ENCODE data around the gene CIRBP.

GRCh38 chr19:1275976-1276627, 7.0 kb downstream of the CIRBP start:
- no peak for TF ChIP-seq GATA2 (IDR thresholded peaks at IDR 0.05; ENCODE audit: low read depth, low read length)
- no peak for TF ChIP-seq GATA3 (IDR thresholded peaks at IDR 0.05; ENCODE audit: low read depth, low read length)

All from SH-SY5Y (cell line).